ENCODE data around the gene ODAD4. TPM values are rescaled to one million over a fixed set of nuclear protein-coding genes. Genes with fewer than 3 reads are reported as not detected.
"Not testable (repeated sequence)": the region's sequence is repeated elsewhere in the genome, so short reads cannot be mapped to it uniquely, and the experiment has no call there.

The ODAD4 gene
- total RNA-seq, 2 donors from 2014 or later: 0.12 to 0.20 TPM

DNA sequence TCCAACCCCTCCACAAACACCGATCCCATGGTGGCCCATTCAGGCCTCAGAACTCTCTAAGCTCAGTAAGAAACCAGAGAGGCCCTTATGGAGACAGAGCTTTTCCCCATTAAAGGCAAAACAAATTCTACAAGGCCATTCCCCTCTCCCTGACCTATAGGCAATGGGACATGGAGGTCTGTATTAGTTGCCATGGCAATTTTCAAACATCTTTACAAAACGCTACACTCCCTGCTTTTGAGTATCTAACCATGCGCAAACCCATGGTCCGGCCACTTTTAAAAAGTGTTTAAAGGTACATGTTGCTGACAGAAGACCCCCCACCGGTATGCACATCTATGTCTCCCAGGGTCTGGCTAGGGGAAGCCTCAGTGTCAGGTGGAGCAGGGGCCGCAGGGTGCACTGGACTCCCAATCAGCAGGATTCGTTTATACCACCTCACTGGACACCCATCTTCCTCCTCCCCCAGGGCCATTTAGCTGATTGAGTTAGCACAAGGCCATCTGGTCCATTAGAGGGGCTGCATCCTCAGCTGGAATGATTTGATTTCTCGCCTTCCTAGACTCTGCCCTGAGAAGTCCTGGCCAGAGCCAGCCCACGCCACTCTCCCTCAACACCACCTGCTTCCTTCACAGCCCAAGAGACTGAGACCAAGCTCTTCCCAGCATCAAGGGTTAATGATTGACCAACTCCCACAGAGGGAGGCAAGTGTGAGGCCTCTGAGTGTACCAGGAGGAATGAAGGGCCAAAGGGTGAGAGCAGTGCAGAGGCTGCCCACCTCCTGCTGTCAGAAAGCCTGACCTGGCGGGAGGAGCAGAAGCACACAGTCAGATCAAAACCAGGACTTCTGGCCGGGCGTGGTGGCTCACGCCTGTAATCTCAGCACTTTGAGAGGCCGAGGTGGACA lies 22.5 kb upstream of the ODAD4 start:
- intact Hi-C loops (cut with DNase I, micrococcal nuclease): no loop called here
- ATAC-seq (peak; percentile 88), DNase-seq (no peak)

DNA sequence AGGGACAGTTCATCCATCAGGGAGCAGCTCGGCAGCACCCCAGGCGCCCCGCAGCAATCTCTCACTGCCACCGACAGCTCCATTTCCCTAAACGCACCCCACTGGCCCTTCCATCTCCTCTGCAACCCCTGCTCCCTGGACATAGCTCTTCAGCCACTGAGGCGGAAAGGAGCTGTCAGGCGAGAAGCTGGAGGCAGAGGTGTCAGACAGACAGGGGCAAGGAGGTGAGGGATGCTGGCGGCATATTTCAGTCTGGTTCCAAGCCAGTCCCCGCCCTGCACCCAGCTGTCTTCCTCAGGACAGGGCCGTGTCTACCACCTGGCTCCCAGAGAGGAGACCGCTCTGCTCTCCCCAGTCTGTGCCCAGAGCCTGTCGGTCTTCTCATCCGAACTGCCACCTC lies 21.3 kb upstream of the ODAD4 start:
- DNase-seq (no peak), ATAC-seq (no peak)
- intact Hi-C loops (cut with DNase I, micrococcal nuclease): no loop called here

DNA sequence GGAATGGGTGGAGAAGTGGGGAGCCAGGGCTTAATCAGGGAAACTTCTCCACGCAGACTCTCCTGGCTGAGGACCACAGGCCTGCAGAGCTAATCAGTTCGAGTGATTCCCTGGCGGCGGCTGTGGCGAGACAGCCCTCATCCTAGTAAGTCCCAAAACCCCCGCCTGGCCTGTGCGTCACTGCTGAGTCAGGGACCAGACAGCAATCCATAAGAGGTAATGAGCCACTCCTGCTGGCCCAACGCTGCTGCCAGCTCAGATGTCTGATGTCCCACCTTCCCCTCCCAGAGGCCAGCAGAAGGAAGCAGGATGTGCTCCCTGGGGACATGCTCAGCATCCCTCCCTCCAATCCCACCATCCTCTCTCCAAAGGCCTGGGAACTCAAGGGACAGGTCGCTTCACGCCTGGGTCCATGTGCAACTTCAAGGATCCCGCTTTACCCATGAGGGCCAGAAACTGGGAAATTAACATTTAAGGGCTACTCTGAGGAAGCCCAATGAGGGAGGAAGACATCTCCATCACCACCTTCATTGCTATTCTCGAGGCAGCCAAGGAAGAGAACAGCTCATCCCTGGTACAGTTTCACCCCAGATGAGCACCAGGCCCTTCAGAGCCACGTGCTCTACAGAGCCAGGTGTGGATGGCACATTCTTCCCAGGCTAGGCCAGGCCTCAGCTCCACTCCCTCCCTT lies 19.6 kb upstream of the ODAD4 start:
- ATAC-seq: no peak
- no peak for DNase-seq
- intact Hi-C loops (cut with DNase I, micrococcal nuclease): no loop called here

- DNase-seq: no peak
- intact Hi-C loops (cut with DNase I, micrococcal nuclease): no loop called here
- no peak for ATAC-seq
These were observed 17.5 kb upstream of the ODAD4 start for GRCh38 chr17:41912925-41913324.

- ATAC-seq (no peak), DNase-seq (no peak)
- intact Hi-C loops (cut with DNase I, micrococcal nuclease): no loop called here
These were observed 16.6 kb upstream of the ODAD4 start for GRCh38 chr17:41913798-41914197.

GRCh38 chr17:41914358-41914766 lies 16.1 kb upstream of the ODAD4 start:
- intact Hi-C loops (cut with DNase I, micrococcal nuclease): no loop called here
- DNase-seq: peak in 1 of 2 donors; percentile 31
- ATAC-seq: no peak

- no peak for DNase-seq
- ATAC-seq: no peak
- intact Hi-C loops (cut with DNase I, micrococcal nuclease): no loop called here
These were observed 15.4 kb upstream of the ODAD4 start for GRCh38 chr17:41915020-41915419.

- DNase-seq (no peak), ATAC-seq (no peak)
- intact Hi-C loops (cut with DNase I, micrococcal nuclease): no loop called here
These were observed 14.9 kb upstream of the ODAD4 start for GRCh38 chr17:41915566-41915965.

- DNase-seq: no peak
- intact Hi-C loops (cut with DNase I, micrococcal nuclease): no loop called here
These were observed 13.2 kb upstream of the ODAD4 start for GRCh38 chr17:41917192-41917591.

DNA sequence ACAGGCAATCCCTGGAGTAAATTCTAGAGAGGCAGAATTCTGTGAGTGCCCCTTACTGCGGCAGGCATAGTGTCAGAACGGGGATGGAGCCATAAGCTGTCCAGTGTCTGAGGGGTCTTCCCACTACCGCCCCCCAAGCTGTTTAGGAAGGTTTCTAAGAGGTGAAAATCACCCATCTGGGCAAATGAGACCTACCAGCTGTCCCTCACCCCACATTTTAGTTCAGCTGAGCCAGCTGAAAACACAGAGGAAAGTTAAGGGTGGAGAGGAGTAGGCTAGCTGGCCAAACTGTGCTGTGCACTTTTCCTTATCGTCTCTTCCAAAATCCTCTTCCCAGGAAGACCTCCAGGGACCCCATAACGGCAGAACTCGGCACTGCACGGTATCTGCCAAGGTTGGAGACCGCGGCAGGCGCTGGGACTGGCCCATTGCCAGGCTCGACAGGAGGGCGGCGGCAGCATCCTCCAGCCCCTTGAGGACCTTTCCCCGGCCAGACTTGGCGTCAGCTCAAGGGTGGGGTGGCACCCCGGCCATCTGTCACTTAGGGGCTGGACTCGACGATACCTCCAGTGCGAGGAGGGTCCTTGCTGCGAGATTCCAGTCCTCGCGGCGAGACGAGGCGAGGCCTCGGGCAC lies 12.6 kb upstream of the ODAD4 start:
- ATAC-seq: peak; percentile 34
- intact Hi-C loops (cut with DNase I, micrococcal nuclease): no loop called here
- peak; percentile 64 to 78 for DNase-seq

More at GRCh38 chr17:41917192-41917591, 13.2 kb upstream of the ODAD4 start:
- no peak for ATAC-seq

GRCh38 chr17:41918314-41919164 lies 11.9 kb upstream of the ODAD4 start, which contains the start of gene ACLY:
ACLY (minus strand) TSS chr17:41918951; CDS start chr17:41913873, 5,078 bp downstream.
- peak; percentile 97 for DNase-seq
- intact Hi-C loops (cut with DNase I, micrococcal nuclease): no loop called here
- peak; percentile 94 for ATAC-seq

DNA sequence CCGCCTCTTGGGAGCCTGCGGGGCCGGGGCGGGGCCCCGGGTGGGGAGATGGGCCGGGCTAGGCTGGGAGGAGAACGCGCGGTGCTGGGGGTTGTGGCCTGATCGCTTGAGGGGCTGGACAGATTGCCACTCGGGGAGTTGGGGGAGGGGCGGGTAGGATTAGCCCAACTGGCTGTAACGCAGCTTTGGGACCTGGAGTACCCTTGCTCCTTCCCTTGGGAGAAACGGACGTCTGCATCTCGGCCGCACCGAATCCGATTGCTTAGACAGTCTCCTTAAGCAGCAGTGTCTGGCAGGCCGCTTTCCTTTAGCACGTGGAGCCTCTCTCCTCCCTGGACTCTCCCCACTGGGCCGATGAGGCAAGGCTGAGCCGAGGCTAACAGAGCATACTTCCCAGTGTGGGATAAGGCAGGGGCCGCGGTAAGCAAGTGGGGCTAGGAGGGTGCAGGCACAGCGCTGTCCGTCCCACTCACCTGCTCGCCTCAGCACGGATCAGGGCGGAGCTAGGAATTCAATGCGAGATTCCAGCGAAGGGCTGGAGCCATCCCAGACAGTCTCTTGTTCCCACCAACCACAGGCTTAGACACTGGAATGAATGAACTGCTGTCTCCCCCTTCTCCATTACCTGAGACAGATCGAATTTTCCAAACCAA lies 11.1 kb upstream of the ODAD4 start:
- intact Hi-C loops (cut with DNase I, micrococcal nuclease): no loop called here
- DNase-seq (no peak), ATAC-seq (peak; percentile 49)

DNA sequence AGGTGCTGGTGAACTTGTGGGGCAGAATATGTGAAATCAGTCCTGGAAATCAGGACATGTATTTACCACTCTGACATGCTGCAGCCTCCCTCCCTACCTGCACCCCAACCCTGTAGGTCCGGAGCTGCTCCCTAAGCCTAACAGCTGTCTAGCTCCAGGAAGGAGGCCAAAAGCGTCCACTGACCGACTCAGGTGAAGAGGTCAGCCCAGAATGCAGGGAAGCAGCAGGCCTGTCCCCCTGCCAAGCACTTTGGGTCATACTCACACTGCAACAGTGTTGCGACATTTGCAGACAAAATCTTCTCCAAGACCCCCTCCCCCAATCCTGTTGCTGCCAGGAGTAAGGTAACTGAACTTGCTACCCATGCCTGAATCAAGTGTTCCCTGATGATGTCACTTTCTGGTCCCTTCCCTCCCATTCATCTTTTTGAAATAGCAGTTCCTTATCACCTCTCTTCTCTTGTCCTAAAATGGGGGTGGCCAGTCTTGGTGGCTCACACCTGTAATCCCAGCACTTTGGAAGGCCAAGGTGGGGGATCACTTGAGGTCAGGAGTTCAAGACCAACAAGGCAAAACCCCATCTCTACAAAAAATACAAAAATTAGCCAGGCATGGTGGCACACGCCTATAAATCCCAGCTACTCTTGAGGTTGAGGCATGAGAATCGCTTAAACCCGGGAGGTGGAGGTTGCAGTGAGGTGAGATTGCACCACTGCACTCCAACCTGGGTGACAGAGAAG lies 10.4 kb upstream of the ODAD4 start:
- DNase-seq: peak in 1 of 2 donors; percentile 45
- intact Hi-C loops (cut with DNase I, micrococcal nuclease): no loop called here
- ATAC-seq: no peak

GRCh38 chr17:41920580-41920955 lies 9.8 kb upstream of the ODAD4 start:
- no peak for DNase-seq
- no peak for ATAC-seq
- intact Hi-C loops (cut with DNase I, micrococcal nuclease): no loop called here

GRCh38 chr17:41925991-41926590 lies 4.3 kb upstream of the ODAD4 start:
- peak in 1 of 2 donors; percentile 41 for DNase-seq
- intact Hi-C loops (cut with DNase I, micrococcal nuclease): no loop called here
- ATAC-seq: peak; percentile 11

- ATAC-seq (no peak), DNase-seq (no peak)
- intact Hi-C loops (cut with DNase I, micrococcal nuclease): no loop called here
These were observed 1.6 kb upstream of the ODAD4 start for GRCh38 chr17:41928693-41929251.

DNA sequence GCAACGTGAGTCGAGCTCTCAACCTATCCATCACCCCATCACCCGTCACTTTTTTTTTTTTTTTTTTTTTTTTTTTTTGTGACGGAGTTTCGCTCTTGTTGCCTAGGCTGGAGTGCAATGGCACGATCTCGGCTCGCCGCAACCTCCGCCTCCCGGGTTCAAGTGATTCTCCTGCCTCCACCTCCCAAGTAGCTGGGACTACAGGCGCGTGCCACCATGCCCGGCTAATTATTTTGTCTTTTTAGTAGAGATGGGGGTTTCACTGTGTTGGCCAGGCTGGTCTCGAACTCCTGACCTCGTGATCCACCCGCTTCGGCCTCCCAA lies 378 bp downstream of the ODAD4 start:
- DNase-seq: not testable (repeated sequence)
- peak; percentile 15 for ATAC-seq

More for the DNA sequence above, 378 bp downstream of the ODAD4 start:
- intact Hi-C loops (cut with DNase I, micrococcal nuclease): not testable (repeated sequence)
